HK-2 (cell line): Measurements from ENCODE around the gene UBE2M.
"Not testable (repeated sequence)": the region's sequence is repeated elsewhere in the genome, so short reads cannot be mapped to it uniquely, and the experiment has no call there.

Experiments
- DNase-seq: peaks from one replicate; pipeline ENCODE4 v3.0.0-alpha.2; 2018; ENCODE audit not compliant: unreplicated experiment

Gene UBE2M

DNA sequence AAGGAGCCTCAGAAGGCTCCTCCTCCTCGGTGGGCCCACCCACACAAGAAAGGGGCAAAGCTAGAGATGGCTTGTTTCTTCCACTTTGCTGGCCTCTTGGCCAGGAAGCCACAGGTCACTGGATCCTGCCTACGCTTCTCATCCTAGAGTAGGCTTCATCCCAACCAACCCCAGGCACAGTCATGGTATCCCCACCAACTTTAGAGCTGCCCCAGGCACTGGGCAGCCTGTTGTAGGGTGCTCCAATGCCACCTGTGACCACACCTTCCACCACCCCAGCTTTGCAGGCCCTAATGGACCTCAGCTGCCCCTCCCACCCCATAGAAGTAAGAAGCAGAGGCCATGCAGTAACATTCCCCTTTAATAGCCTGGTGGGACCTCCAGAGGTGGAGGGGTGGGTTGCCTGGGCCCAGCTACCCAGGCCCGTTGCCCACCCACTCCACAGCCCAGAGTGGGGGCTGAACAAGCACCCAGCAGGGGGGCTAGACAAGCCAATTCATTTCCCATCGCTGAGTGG lies 3.0 kb downstream of the UBE2M start:
- no peak for DNase-seq

- peak; percentile 99 for DNase-seq
Observed at GRCh38 chr19:58554494-58555368, 3.7 kb downstream of the UBE2M start, which contains the start of gene CHMP2A. CHMP2A (minus strand) TSS chr19:58555105; CDS start chr19:58554212, 893 bp downstream.

GRCh38 chr19:58553799-58554493 lies 4.5 kb downstream of the UBE2M start:
- no peak for DNase-seq

GRCh38 chr19:58552655-58553054 lies 5.8 kb downstream of the UBE2M start:
- no peak for DNase-seq

- no peak for DNase-seq
Observed at GRCh38 chr19:58551577-58552471, 6.6 kb downstream of the UBE2M start.

DNA sequence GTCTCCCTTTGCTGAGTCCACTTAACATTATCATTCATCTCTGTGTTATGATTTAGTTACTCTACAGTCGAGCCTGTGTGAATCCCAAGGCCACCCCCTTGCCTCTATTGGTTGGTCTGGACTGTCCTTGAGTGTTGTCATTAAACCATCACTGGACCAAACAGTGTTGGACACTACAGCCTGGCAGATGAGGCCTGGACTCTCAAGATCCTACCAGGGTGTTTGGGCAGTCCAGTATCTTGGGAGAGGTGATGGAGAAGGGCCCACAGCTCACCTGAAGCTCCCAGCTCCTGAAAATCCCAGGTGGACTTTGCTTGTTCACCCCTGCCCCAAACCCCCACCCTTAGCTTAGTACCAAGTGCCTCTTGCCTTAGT lies 7.3 kb downstream of the UBE2M start:
- no peak for DNase-seq

DNA sequence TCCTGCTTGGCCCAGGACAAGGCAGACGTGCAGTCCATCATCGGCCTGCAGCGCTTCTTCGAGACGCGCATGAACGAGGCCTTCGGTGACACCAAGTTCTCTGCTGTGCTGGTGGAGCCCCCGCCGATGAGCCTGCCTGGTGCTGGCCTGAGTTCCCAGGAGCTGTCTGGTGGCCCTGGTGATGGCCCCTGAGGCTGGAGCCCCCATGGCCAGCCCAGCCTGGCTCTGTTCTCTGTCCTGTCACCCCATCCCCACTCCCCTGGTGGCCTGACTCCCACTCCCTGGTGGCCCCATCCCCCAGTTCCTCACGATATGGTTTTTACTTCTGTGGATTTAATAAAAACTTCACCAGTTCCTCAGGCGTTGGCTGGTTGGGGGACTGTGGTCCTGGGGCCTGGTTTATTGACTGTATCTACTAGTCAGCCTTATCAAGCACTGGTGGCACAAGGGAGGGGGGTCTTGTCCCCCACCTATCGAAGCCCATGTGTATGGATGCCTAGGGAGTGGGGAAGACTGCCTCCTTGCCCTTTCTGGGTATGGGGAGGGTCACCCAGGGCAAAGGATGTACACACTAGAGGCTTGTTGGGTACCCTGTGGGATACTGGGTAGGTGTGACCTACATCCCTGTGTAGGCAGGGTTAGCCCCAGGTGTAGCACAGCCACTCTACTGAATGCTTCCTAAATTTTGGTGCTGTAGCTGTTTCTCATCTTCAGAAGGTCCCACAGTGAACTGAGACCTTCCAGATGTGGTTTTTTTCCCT lies 7.9 kb downstream of the UBE2M start:
- DNase-seq, result no peak

GRCh38 chr19:58549664-58550361 lies 8.6 kb downstream of the UBE2M start:
- DNase-seq, result no peak

DNA sequence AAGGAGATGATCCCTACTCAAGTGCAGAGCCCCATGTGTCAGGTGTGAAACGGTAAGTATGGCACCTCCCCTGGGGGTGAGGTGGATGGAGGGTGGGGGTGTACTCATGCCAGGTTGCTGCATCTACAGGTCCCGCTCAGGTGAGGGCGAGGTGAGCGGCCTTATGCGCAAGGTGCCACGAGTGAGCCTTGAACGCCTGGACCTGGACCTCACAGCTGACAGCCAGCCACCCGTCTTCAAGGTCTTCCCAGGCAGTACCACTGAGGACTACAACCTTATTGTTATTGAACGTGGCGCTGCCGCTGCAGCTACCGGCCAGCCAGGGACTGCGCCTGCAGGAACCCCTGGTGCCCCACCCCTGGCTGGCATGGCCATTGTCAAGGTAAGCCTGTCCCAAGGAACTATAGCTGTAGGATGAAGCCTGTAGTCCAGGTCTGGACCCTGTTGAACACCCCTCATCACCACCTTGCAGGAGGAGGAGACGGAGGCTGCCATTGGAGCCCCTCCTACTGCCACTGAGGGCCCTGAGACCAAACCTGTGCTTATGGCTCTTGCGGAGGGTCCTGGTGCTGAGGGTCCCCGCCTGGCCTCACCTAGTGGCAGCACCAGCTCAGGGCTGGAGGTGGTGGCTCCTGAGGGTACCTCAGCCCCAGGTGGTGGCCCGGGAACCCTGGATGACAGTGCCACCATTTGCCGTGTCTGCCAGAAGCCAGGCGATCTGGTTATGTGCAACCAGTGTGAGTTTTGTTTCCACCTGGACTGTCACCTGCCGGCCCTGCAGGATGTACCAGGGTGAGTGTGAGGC lies 9.3 kb downstream of the UBE2M start:
- DNase-seq, result no peak

GRCh38 chr19:58547323-58548312 lies 10.8 kb downstream of the UBE2M start:
- no peak for DNase-seq

- DNase-seq, result no peak
Observed at GRCh38 chr19:58546019-58546530, 12.3 kb downstream of the UBE2M start.

GRCh38 chr19:58545286-58546018 lies 13.0 kb downstream of the UBE2M start:
- DNase-seq, result no peak

DNA sequence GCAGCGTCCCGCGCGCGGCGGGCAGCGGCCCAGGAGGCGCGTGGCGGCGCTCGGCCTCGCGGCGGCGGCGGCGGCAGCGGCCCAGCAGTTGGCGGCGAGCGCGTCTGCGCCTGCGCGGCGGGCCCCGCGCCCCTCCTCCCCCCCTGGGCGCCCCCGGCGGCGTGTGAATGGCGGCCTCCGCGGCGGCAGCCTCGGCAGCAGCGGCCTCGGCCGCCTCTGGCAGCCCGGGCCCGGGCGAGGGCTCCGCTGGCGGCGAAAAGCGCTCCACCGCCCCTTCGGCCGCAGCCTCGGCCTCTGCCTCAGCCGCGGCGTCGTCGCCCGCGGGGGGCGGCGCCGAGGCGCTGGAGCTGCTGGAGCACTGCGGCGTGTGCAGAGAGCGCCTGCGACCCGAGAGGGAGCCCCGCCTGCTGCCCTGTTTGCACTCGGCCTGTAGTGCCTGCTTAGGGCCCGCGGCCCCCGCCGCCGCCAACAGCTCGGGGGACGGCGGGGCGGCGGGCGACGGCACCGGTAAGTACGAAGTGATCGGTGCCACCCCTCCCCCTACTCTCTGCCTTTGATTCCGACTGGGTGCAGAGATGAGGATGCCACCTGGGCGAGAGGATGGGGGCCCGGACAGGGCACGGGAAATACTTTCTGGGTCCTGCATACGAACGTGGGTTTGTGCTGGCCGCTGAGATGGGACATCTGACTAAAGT lies 13.7 kb downstream of the UBE2M start:
- no peak for DNase-seq

- peak; percentile 100 for DNase-seq
Observed at GRCh38 chr19:58543826-58544590, 14.4 kb downstream of the UBE2M start, which contains the start of gene TRIM28. TRIM28 (plus strand) TSS chr19:58544064; CDS start chr19:58544758, 694 bp downstream.

- DNase-seq, result not testable (repeated sequence)
Observed at GRCh38 chr19:58542641-58543372, 15.6 kb downstream of the UBE2M start.
